GM15510 (cell line): Measurements from ENCODE around the gene HKDC1.

Experiments
- POLR2A ChIP-seq: IDR thresholded peaks from 3 replicates; pipeline ENCODE4 v1.6.1; 2011; ENCODE audit warnings: borderline replicate concordance; ENCODE audit not compliant: insufficient read length; ENCODE audit errors: extremely low read depth

Gene HKDC1

DNA sequence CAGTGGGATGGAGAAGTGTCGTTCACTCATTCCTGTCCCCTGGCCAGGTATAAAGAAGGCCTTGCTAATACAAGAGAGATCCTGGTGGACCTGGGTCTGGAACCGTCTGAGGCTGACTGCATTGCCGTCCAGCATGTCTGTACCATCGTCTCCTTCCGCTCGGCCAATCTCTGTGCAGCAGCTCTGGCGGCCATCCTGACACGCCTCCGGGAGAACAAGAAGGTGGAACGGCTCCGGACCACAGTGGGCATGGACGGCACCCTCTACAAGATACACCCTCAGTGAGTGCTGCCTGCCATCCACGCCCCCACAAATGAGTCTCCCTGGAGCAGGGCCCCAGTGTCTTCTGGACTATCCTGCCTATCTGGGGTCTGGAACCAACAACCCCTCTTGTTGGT is 27.2 kb downstream of the HKDC1 start:
- TF ChIP-seq POLR2A = no peak

DNA sequence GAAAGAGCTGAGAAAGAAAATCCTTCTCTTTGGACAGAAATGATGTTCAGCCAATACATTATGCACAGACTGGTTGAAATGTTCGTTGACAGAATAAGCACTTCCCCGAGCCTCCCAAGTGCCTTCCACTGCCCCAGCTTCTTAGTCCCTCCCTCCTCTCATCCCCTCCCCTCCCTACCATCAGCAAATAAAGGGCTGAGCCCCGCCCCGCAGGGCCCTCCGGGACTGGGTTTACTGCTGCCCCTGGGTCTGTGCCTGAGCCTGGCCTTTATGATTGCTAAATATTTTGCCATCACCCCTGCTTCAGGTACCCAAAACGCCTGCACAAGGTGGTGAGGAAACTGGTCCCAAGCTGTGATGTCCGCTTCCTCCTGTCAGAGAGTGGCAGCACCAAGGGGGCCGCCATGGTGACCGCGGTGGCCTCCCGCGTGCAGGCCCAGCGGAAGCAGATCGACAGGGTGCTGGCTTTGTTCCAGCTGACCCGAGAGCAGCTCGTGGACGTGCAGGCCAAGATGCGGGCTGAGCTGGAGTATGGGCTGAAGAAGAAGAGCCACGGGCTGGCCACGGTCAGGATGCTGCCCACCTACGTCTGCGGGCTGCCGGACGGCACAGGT is 28.1 kb downstream of the HKDC1 start:
- no peak for TF ChIP-seq POLR2A

DNA sequence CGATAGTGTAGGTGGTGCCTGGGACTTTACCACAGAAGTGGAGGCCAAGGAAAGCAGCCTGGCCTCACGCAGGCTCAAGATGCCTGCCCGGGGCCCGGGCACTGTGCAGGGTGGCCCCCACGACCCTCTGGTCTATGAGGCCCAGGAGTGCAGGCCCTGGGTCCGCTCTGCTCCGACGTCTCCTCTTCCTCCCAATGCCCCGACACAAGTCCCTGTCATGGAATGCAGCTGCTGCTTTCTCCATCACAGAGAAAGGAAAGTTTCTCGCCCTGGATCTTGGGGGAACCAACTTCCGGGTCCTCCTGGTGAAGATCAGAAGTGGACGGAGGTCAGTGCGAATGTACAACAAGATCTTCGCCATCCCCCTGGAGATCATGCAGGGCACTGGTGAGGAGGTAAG is 29.9 kb downstream of the HKDC1 start:
- TF ChIP-seq POLR2A = no peak

DNA sequence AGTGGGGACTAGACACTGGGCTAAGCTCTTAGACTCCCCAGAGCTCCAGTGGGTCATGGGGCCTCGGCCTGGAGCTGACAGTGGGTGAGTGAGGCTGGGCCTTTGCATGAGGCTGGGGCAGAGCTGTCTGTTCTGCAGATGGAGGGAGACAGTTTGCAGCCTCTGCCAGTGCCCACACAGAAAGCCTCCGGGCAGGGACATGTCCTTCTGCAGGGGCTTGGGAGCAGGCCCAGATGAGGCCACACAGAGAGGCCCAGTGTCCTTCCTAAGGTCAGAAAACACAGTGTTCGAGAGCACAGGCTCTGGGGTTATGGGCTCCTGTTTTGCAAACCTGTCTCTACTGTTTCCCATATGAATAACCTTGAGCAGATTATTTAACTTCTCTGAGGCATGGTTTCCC is 33.0 kb downstream of the HKDC1 start:
- no peak for TF ChIP-seq POLR2A

DNA sequence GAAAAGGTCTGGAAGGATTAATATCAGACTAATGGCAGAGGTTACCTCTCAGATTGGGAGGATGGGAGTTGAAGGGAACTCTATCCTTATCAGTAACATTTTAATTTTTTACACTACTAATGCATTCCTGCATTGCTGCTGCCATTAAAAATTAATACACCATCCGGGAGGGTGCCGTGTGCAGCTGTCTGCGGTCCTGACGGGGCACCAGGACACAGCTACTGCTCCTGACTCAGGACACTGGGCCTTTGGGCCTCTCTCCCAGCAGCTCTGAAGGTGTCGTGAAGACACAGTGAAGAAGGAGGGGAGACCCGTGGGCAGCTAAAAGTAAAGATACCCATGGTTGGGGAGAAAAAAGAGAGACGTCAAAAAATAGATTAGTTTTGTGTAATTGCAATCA is 34.7 kb downstream of the HKDC1 start:
- TF ChIP-seq POLR2A = no peak

DNA sequence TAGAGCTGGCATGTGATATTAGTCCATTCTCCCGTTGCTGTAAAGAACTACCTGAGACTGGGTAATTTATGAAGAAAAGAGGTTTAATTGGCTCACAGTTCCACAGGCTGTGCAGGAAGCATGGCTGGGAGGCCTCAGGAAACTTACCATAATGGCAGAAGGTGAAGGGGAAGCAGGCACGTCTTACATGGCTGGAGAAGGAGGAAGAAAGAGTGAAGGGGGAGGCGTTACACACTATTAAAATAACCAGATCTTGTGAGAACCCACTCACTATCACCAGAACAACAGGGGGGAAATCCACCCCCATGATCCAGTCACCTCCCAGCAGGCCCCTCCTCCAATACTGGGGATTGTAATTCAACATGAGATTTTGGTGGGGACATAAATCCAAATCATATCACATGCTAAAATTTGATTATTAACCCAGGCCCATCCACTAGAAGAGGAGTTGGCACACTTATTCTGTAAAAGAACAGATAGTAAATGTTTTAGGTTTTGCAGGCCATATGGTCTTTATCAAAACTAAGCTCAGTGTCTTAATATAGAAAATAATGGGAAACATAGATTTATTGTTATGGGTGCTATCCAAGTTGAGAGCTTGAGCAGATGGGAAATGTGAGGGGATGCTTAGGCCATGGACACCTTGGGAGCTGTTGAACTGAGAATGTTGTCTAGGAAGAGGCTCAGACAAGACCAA is 39.6 kb downstream of the HKDC1 start:
- TF ChIP-seq POLR2A = no peak

DNA sequence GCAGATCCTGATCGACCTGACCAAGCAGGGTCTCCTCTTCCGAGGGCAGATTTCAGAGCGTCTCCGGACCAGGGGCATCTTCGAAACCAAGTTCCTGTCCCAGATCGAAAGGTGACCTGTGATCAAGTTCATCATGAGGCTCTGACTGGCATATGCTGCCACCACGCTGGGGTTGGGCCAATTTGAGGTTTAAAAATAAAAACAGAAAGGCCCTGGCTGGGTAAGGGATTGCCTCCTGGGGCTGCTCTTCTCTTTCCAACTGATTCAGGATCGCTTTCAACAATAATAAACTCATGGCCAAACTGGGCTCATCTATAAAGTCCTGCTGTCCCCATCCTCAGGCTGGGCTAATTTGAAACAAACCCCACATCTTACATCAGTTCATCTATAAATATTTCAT is 41.1 kb downstream of the HKDC1 start:
- no peak for TF ChIP-seq POLR2A

DNA sequence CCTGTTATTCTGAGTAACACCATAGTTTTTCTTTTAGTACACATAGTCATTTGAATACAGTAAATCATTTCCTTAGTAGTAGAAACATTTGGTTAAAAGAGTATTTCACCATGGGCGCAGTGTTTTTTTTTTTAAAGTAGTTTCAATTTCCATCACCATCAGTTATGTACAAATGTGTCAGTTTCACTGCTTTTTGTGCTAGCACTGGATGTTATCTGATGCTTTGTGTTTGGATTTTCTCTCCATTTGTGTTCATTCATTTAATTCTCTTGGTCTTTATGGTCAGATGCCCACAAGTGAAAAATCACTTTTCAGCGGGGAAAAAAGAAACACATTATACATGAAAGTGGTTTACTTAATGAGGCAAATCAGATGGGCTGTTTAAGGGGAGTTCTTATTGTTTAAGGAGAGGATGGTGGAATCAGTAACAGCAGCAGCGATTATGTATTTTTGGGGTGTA is 42.2 kb downstream of the HKDC1 start:
- no peak for TF ChIP-seq POLR2A

DNA sequence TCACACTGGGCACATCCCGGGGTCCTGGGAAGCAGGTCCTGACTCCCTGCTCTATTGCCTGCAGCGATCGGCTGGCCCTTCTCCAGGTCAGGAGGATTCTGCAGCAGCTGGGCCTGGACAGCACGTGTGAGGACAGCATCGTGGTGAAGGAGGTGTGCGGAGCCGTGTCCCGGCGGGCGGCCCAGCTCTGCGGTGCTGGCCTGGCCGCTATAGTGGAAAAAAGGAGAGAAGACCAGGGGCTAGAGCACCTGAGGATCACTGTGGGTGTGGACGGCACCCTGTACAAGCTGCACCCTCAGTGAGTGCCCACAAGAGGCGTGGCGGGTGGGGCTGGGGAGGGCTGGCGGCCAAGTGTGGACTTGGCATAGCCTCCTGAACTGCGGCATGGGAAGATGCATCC is 45.4 kb downstream of the HKDC1 start:
- TF ChIP-seq POLR2A = no peak

DNA sequence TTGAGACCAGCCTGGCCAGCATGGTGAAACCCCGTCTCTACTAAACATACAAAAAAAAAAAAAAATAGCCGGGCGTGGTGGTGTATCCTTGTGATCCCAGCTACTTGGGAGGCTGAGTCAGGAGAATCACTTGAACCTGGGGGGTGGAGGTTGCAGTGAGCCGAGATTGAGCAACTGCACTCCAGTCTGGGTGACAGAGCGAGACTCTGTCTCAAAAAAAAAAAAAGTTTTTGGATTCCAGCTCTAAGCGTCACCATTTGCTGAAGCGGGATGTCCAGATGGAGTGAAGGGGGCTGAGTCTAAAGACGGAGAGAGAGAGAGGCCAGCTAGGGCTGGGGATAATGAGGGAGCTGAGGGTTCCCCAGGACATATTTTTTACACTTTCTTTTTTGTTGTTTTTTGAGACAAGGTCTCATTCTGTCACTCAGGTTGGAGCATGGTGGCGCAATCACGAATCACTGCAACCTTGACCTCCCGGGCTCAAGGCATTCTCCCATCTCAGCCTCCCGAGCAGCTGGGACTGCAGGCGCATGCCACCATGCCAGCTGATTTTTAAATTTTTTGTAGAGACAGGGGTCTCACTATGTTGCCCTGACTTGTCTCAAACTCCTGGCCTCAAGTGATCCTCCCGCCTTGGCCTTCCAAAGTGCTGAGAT is 48.8 kb downstream of the HKDC1 start:
- TF ChIP-seq POLR2A = no peak

DNA sequence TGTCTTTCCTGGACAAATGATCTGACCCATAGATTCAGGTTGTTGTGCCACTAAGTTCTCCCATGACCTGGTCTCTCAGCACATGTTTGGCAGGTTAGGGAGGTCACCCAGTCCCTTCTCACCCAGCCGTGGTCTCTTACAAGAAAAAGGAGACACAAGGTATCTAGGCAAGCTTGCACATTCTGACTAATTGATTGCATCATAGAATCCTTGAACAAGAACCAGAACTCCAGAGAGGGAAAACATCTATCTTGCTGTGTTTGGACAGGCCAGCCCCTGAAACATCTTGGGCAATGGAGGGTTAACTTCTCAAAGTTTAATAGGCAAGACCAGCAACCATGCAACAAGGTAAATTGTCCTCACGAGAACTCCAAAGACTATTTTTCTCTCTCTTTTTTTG is 49.6 kb downstream of the HKDC1 start:
- TF ChIP-seq POLR2A = no peak

DNA sequence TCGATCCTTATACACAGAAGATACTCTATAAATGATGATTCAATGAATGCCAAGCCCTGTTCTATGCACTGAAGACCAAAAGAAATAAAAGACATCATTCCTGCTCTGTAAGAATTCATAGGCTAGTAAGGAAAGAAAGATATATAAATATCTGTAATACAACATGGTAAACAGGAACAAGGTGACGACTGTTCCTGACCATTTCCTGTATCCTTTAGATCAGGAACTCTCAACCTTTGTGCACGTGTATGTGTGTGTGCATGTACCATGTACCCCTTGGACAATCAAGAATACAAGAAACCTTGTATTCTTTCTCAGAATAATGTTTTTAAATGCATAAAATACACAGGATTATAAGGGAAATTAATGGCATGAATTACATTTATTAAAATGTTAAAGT is 50.9 kb downstream of the HKDC1 start:
- no peak for TF ChIP-seq POLR2A

DNA sequence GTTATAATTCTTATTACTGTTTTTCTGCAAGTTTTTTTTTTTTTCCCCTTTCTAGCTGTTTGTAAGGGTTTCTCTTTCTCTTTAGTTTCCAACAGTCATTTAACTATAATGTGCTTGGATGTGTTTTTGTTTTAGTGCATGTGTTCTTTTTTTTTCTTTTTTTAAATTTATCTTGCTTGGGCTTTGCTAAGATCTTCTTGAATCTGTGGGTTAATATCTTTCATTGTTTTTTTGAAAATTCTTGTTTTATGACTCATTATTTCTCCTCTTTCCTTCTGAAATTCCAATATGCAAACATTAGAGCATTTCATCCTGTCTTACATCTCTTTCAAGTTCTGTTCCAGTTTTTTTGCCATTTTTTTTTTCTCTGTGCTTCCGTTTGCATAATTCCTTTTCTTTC is 52.5 kb downstream of the HKDC1 start:
- no peak for TF ChIP-seq POLR2A

DNA sequence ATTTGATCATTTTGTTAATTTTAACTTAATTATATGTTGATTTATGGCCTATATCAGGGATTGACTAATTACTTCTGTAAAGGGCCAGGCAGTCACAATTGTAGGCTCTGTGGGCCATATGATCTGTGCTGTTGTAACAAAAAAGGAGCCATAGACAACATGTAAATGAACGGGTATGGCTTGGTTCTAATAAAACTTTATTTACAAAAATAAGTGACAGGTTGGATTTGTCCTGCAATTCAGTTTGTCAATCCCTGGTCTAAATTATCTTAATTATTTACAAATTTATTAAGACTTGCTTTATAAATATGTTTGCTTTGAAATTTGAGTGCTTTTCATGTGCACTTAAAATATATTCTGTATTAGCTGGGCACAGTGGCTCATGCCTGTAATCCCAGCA is 55.3 kb downstream of the HKDC1 start:
- TF ChIP-seq POLR2A = no peak

DNA sequence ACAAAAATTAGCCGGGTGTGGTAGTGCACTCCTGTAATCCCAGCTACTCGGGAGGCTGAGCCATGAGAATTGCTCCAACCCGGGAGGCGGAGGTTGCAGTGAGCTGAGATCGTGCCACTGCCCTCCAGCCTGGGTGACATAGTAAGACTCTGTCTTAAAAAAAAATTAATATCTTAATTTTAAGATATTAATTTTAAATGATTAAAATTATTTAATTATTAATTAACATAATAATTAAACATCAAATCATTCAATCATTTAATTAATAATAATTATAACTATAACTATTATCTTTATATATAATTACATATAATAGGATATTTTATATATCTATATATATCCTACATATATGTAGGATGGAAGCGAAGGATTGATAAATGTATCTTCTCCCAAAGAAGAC is 56.4 kb downstream of the HKDC1 start:
- no peak for TF ChIP-seq POLR2A

DNA sequence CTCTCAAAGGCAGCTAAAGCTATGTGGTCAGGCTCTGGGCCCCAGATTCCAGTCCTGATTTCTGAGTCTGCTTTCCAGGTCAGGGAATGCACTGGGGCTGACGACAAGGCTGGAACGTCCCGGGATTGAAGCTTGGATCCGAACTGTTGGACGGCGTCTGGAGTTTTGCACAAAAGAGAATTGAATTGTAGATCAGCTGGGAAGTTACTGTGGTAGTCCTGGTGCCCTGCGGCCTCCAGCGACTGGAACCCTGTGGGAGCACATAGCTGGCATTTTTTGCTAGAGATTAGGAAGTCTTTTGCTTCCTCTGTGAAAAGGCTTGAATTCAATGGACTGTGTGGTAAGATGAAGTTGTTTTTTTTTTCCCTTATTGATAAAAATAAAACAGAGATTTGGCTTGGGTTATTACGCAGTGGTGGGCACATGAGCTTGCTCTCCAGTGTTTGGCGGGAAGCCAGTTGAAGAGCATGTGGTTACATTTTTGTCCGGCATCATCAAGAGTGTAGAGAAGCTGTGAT is 58.4 kb downstream of the HKDC1 start, which contains the start of gene HK1:
Gene HK1 (plus strand): TSS at position 51 of the 518 bp plus-strand sequence.
- TF ChIP-seq POLR2A = no peak
